Measurements from ENCODE around the gene FAM149A.

The FAM149A gene

DNA sequence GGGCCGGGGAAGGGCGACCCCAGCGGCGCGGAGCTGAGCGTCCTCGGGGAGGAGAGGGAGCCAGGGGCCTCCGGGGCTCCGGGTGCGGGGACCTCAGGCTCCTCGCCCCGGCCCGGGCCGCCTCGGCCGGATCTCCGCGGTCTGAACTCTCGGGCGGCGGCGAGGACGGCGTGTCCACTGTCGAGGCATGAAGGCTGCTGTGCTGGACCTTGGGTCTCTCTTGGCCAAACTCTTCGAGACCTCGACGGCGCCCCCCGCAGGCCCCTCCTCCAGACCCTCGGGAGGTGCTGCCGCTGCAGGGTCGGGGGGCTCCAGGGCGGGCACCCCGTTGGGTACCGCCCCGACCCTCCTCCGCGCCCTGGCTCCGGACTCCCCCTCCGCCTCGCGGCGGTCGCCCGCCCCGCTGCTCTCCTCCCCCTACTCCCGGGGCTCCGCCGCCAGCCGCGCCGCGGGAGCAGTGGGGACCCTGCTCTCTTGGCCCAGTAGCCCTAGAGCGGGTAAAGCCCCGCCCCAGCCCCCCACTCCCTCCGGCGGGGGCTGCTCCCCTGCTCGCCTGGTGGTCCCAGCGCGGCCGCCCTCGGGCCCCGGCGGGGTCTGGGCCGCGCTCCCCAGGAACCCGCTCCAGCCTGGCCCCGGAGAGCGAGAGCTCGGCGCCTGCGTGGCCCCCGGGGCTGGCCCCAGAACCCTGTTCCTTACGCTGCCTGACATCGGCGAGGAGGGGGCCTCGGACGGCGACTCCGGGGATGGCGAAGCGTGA is 564 bp downstream of the FAM149A start:
- Histone ChIP-seq H3K4me3 (ENCODE audit: insufficient read depth, low read depth, low read length, poor library complexity, severe bottlenecking) (peak overlapping the region; percentile 61), H3K36me3 (ENCODE audit: control insufficient read depth, insufficient read depth, low read length) (no peaks in the 10 kb centered on the region), H3K27me3 (replicated peaks; ENCODE audit: control insufficient read depth, insufficient read depth, low read length, poor library complexity, severe bottlenecking) (peaks cover 16% of the 10 kb centered on the region), H3K27ac (ENCODE audit: insufficient read depth, low read length, poor library complexity, severe bottlenecking) (no peak overlapping the region), H3K4me1 (ENCODE audit: control insufficient read depth, insufficient read depth, low read length, poor library complexity, severe bottlenecking) (peaks cover 7% of the 10 kb centered on the region), H3K9me3 (ENCODE audit: control insufficient read depth, low read length) (no peaks in the 10 kb centered on the region)
- DNase-seq, result no peak

DNA sequence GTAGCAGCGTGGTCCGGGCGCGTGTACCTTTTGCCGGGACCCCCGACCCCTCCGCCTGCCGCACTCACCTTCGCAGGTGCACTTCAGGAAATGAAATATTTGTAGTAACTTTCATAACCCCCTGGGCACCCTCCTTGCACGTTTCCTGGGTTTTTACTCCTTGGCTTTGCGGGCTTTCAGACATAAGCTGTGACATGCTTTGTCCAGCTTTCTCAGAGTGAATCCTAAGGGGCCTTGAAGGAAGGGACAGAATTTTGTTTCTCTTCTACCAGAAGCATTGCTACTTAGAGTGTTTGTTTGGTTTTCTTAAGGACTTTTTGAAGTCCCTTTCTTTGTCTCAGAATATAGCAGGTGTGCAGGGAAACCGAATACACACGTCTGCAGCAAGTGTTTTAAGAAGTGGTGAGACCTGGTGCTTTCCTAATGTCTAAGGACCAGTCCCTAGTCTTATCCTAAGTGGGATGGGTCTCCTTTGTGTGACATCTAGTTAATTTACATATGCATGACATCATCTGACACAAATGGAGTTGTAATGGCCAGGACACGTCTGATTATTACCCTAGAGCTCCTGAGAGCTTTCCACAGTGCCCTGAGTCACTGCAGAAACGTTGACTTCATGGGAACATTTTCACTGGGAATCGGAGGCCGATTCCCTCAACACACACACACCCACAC is 1.3 kb downstream of the FAM149A start:
- peaks cover 16% of the 10 kb centered on the region for H3K27me3 ChIP-seq (replicated peaks; ENCODE audit: control insufficient read depth, insufficient read depth, low read length, poor library complexity, severe bottlenecking)
- peak overlapping the region; percentile 61 for H3K4me3 ChIP-seq (ENCODE audit: insufficient read depth, low read depth, low read length, poor library complexity, severe bottlenecking)
- peaks cover 7% of the 10 kb centered on the region for H3K4me1 ChIP-seq (ENCODE audit: control insufficient read depth, insufficient read depth, low read length, poor library complexity, severe bottlenecking)
- DNase-seq, result no peak
- no peaks in the 10 kb centered on the region for H3K9me3 ChIP-seq (ENCODE audit: control insufficient read depth, low read length)
- H3K36me3 ChIP-seq (ENCODE audit: control insufficient read depth, insufficient read depth, low read length), result no peaks in the 10 kb centered on the region
- H3K27ac ChIP-seq (ENCODE audit: insufficient read depth, low read length, poor library complexity, severe bottlenecking), result no peak overlapping the region

GRCh38 chr4:186107947-186108346 is 3.4 kb downstream of the FAM149A start:
- Histone ChIP-seq H3K27ac (ENCODE audit: insufficient read depth, low read length, poor library complexity, severe bottlenecking) (no peak overlapping the region), H3K4me1 (ENCODE audit: control insufficient read depth, insufficient read depth, low read length, poor library complexity, severe bottlenecking) (peaks cover 7% of the 10 kb centered on the region), H3K36me3 (ENCODE audit: control insufficient read depth, insufficient read depth, low read length) (no peaks in the 10 kb centered on the region), H3K9me3 (ENCODE audit: control insufficient read depth, low read length) (no peaks in the 10 kb centered on the region), H3K4me3 (ENCODE audit: insufficient read depth, low read depth, low read length, poor library complexity, severe bottlenecking) (no peak overlapping the region), H3K27me3 (replicated peaks; ENCODE audit: control insufficient read depth, insufficient read depth, low read length, poor library complexity, severe bottlenecking) (peaks cover 16% of the 10 kb centered on the region)
- DNase-seq, result no peak

DNA sequence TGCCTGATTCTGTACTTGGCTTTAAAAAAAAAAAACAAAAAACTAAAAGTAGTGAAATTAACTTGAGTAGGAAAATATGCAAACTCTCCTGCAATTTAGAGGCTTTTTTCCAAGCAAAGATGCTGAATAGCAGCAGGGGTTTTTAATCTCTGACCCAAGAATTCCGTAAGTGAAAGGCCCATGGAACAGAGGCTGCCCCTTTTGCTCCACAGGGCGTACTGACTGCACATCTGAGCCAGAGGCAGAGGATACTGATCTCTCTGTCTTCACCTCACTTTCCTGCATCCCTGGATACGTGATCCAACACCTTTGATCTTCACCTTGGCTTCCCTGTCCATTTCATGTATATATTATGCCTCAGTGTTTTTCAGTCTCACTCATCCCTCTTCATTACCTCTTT is 3.9 kb downstream of the FAM149A start:
- Histone ChIP-seq H3K4me3 (ENCODE audit: insufficient read depth, low read depth, low read length, poor library complexity, severe bottlenecking) (no peak overlapping the region), H3K9me3 (ENCODE audit: control insufficient read depth, low read length) (no peaks in the 10 kb centered on the region), H3K27me3 (replicated peaks; ENCODE audit: control insufficient read depth, insufficient read depth, low read length, poor library complexity, severe bottlenecking) (peaks cover 16% of the 10 kb centered on the region), H3K27ac (ENCODE audit: insufficient read depth, low read length, poor library complexity, severe bottlenecking) (no peak overlapping the region), H3K36me3 (ENCODE audit: control insufficient read depth, insufficient read depth, low read length) (no peaks in the 10 kb centered on the region), H3K4me1 (ENCODE audit: control insufficient read depth, insufficient read depth, low read length, poor library complexity, severe bottlenecking) (peaks cover 7% of the 10 kb centered on the region)
- DNase-seq, result no peak

GRCh38 chr4:186109245-186109644 is 4.7 kb downstream of the FAM149A start:
- Histone ChIP-seq H3K27me3 (replicated peaks; ENCODE audit: control insufficient read depth, insufficient read depth, low read length, poor library complexity, severe bottlenecking) (peaks cover 16% of the 10 kb centered on the region), H3K4me1 (ENCODE audit: control insufficient read depth, insufficient read depth, low read length, poor library complexity, severe bottlenecking) (peaks cover 7% of the 10 kb centered on the region), H3K9me3 (ENCODE audit: control insufficient read depth, low read length) (no peaks in the 10 kb centered on the region), H3K36me3 (ENCODE audit: control insufficient read depth, insufficient read depth, low read length) (no peaks in the 10 kb centered on the region), H3K4me3 (ENCODE audit: insufficient read depth, low read depth, low read length, poor library complexity, severe bottlenecking) (no peak overlapping the region), H3K27ac (ENCODE audit: insufficient read depth, low read length, poor library complexity, severe bottlenecking) (no peak overlapping the region)
- DNase-seq, result no peak

GRCh38 chr4:186116697-186117096 is 12.2 kb downstream of the FAM149A start:
- H3K27ac ChIP-seq (ENCODE audit: insufficient read depth, low read length, poor library complexity, severe bottlenecking), result no peak overlapping the region
- H3K36me3 ChIP-seq (ENCODE audit: control insufficient read depth, insufficient read depth, low read length), result no peaks in the 10 kb centered on the region
- H3K4me3 ChIP-seq (ENCODE audit: insufficient read depth, low read depth, low read length, poor library complexity, severe bottlenecking), result no peak overlapping the region
- H3K9me3 ChIP-seq (ENCODE audit: control insufficient read depth, low read length), result no peaks in the 10 kb centered on the region
- no peaks in the 10 kb centered on the region for H3K27me3 ChIP-seq (replicated peaks; ENCODE audit: control insufficient read depth, insufficient read depth, low read length, poor library complexity, severe bottlenecking)
- DNase-seq, result no peak
- H3K4me1 ChIP-seq (ENCODE audit: control insufficient read depth, insufficient read depth, low read length, poor library complexity, severe bottlenecking), result no peaks in the 10 kb centered on the region

GRCh38 chr4:186118582-186118981 is 14.1 kb downstream of the FAM149A start:
- DNase-seq, result no peak
- no peak overlapping the region for H3K4me3 ChIP-seq (ENCODE audit: insufficient read depth, low read depth, low read length, poor library complexity, severe bottlenecking)
- H3K9me3 ChIP-seq (ENCODE audit: control insufficient read depth, low read length), result no peaks in the 10 kb centered on the region
- H3K4me1 ChIP-seq (ENCODE audit: control insufficient read depth, insufficient read depth, low read length, poor library complexity, severe bottlenecking), result no peaks in the 10 kb centered on the region
- no peaks in the 10 kb centered on the region for H3K27me3 ChIP-seq (replicated peaks; ENCODE audit: control insufficient read depth, insufficient read depth, low read length, poor library complexity, severe bottlenecking)
- H3K27ac ChIP-seq (ENCODE audit: insufficient read depth, low read length, poor library complexity, severe bottlenecking), result no peak overlapping the region
- H3K36me3 ChIP-seq (ENCODE audit: control insufficient read depth, insufficient read depth, low read length), result no peaks in the 10 kb centered on the region

GRCh38 chr4:186121057-186121456 is 16.6 kb downstream of the FAM149A start:
- Histone ChIP-seq H3K36me3 (ENCODE audit: control insufficient read depth, insufficient read depth, low read length) (no peaks in the 10 kb centered on the region), H3K4me1 (ENCODE audit: control insufficient read depth, insufficient read depth, low read length, poor library complexity, severe bottlenecking) (no peaks in the 10 kb centered on the region), H3K27me3 (replicated peaks; ENCODE audit: control insufficient read depth, insufficient read depth, low read length, poor library complexity, severe bottlenecking) (no peaks in the 10 kb centered on the region), H3K27ac (ENCODE audit: insufficient read depth, low read length, poor library complexity, severe bottlenecking) (no peak overlapping the region), H3K4me3 (ENCODE audit: insufficient read depth, low read depth, low read length, poor library complexity, severe bottlenecking) (no peak overlapping the region), H3K9me3 (ENCODE audit: control insufficient read depth, low read length) (no peaks in the 10 kb centered on the region)
- DNase-seq, result no peak

DNA sequence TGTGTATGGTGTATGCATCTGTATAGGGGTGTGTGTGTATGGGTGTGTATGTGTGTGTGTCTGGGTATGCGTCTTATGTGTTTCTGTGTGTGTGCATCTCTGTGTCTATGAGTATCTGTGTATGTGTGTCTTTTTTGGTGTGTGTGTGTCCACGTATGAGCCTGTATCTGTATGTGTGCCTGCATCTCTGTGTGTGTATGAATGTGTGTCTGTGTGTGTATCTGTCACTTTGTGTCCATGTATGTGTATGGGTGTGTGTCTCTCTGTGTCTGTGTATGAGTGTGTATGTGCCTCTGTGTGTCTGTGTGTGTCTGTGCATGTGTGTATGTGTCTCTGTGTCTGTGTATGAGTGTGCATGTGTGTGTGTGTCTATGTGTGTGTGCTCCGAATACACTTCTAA is 24.3 kb downstream of the FAM149A start:
- Histone ChIP-seq H3K4me1 (ENCODE audit: control insufficient read depth, insufficient read depth, low read length, poor library complexity, severe bottlenecking) (no peaks in the 10 kb centered on the region), H3K36me3 (ENCODE audit: control insufficient read depth, insufficient read depth, low read length) (no peaks in the 10 kb centered on the region), H3K9me3 (ENCODE audit: control insufficient read depth, low read length) (no peaks in the 10 kb centered on the region), H3K4me3 (ENCODE audit: insufficient read depth, low read depth, low read length, poor library complexity, severe bottlenecking) (no peak overlapping the region), H3K27me3 (replicated peaks; ENCODE audit: control insufficient read depth, insufficient read depth, low read length, poor library complexity, severe bottlenecking) (no peaks in the 10 kb centered on the region), H3K27ac (ENCODE audit: insufficient read depth, low read length, poor library complexity, severe bottlenecking) (no peak overlapping the region)
- DNase-seq, result no peak

- no peak for DNase-seq
- H3K36me3 ChIP-seq (ENCODE audit: control insufficient read depth, insufficient read depth, low read length), result no peaks in the 10 kb centered on the region
These were observed 27.4 kb downstream of the FAM149A start for GRCh38 chr4:186131935-186132334.

More at GRCh38 chr4:186131935-186132334, 27.4 kb downstream of the FAM149A start:
- H3K4me1 ChIP-seq (ENCODE audit: control insufficient read depth, insufficient read depth, low read length, poor library complexity, severe bottlenecking), result no peaks in the 10 kb centered on the region
- no peak overlapping the region for H3K27ac ChIP-seq (ENCODE audit: insufficient read depth, low read length, poor library complexity, severe bottlenecking)
- no peaks in the 10 kb centered on the region for H3K27me3 ChIP-seq (replicated peaks; ENCODE audit: control insufficient read depth, insufficient read depth, low read length, poor library complexity, severe bottlenecking)
- H3K9me3 ChIP-seq (ENCODE audit: control insufficient read depth, low read length), result no peaks in the 10 kb centered on the region
- H3K4me3 ChIP-seq (ENCODE audit: insufficient read depth, low read depth, low read length, poor library complexity, severe bottlenecking), result no peak overlapping the region
